B cell (primary cell): ENCODE results near the gene ZNF407. TPM values are rescaled to one million over a fixed set of nuclear protein-coding genes. Genes with fewer than 3 reads are reported as not detected.

ENCODE experiments used
- ATAC-seq: fragments of 200-7000 bp; cut with Tn5 transposase; one replicate; pipeline ENCODE4 v1.10.0; 2021; ENCODE audit warnings: low read depth, mild to moderate bottlenecking, moderate number of reproducible peaks, moderate library complexity
- CTCF ChIA-PET: fragments of 350-600 bp; sonication (Branson Sonifier 250); formaldehyde crosslinking; loops from one replicate; lab custom pipeline; 2021; ENCODE audit warnings: antibody characterized with exemption, inconsistent platforms; lab: Charles Lee
- POLR2A ChIA-PET: fragments of 350-600 bp; sonication (Branson Sonifier 250); formaldehyde crosslinking; loops from one replicate; lab custom pipeline; 2021; ENCODE audit warnings: antibody characterized with exemption; lab: Charles Lee
- DNase-seq: peaks from one replicate; pipeline ENCODE4 v3.0.0; 2013
- H2AFZ ChIP-seq: 2 replicates; pipeline ENCODE4 v1.6.1; 2012; ENCODE audit warnings: mild to moderate bottlenecking, low read depth, low read length; ENCODE audit not compliant: insufficient read depth, poor library complexity, severe bottlenecking
- H3K27ac ChIP-seq, 2 donors: 1 replicate in 1 of 2; 2 replicates in 1 of 2; pipeline ENCODE4 v1.5.1; 2012 to 2013; ENCODE audit warnings: low read length in 2 of 2, mild to moderate bottlenecking in 2 of 2, moderate library complexity in 1 of 2
- H3K27me3 ChIP-seq, 4 experiments: fragments of 200-600 bp in 1 of 4; sonication (generic) in 1 of 4; replicated peaks in 1 of 4; 1 replicate in 2 of 4; 2 replicates in 2 of 4; pipeline versions ENCODE4 v1.6.1 to v1.7.0; 2013 to 2016; ENCODE audit warnings: low read length in 3 of 4, mild to moderate bottlenecking in 2 of 4, mixed read lengths in 1 of 4, moderate library complexity in 1 of 4; ENCODE audit not compliant: insufficient read depth in 4 of 4, control insufficient read depth in 3 of 4; ENCODE audit errors: control extremely low read depth in 1 of 4
- H3K36me3 ChIP-seq, 2 experiments: replicated peaks in 1 of 2; 1 replicate in 1 of 2; 2 replicates in 1 of 2; pipeline versions ENCODE4 v1.6.1 to v1.7.1; 2013; ENCODE audit warnings: low read length in 1 of 2; ENCODE audit not compliant: insufficient read depth in 2 of 2, control insufficient read depth in 1 of 2; ENCODE audit errors: control extremely low read depth in 1 of 2, extremely low read depth in 1 of 2
- H3K4me1 ChIP-seq, 2 donors: fragments of 200-600 bp in 1 of 2; sonication (generic) in 1 of 2; 1 replicate in 1 of 2; 2 replicates in 1 of 2; pipeline versions ENCODE4 v1.5.1 to v1.6.1; 2013 to 2017; ENCODE audit warnings: low read length in 2 of 2; ENCODE audit not compliant: control insufficient read depth in 2 of 2, insufficient read depth in 2 of 2
- H3K4me2 ChIP-seq: replicated peaks from 2 replicates; pipeline ENCODE3; 2012; ENCODE audit warnings: mild to moderate bottlenecking, low read depth, low read length; ENCODE audit not compliant: poor library complexity, severe bottlenecking
- H3K4me3 ChIP-seq, 5 experiments: fragments of 200-600 bp in 1 of 5; sonication (generic) in 1 of 5; 1 replicate in 3 of 5; 2 replicates in 2 of 5; pipeline versions ENCODE4 v1.5.1 to v1.7.0; 2011 to 2016; ENCODE audit warnings: low read length in 4 of 5, mild to moderate bottlenecking in 4 of 5, low read depth in 2 of 5, control low read depth in 1 of 5, moderate library complexity in 1 of 5; ENCODE audit not compliant: insufficient read depth in 1 of 5; ENCODE audit errors: control extremely low read depth in 1 of 5, extremely low read depth in 1 of 5
- H3K79me2 ChIP-seq: fragments of 200-600 bp; sonication (generic); one replicate; pipeline ENCODE4 v1.6.0; 2016; ENCODE audit warnings: low read length; ENCODE audit not compliant: control insufficient read depth, insufficient read depth
- H3K9ac ChIP-seq: fragments of 200-600 bp; sonication (generic); 2 replicates; pipeline ENCODE4 v1.6.1; 2017; ENCODE audit warnings: mild to moderate bottlenecking, low read length, moderate library complexity
- H3K9me3 ChIP-seq, 3 donors: one replicate each; pipeline versions ENCODE4 v1.6.1 to v1.7.1; 2013; ENCODE audit warnings: low read length in 2 of 3; ENCODE audit not compliant: control insufficient read depth in 2 of 3, insufficient read depth in 1 of 3; ENCODE audit errors: control extremely low read depth in 1 of 3
- H4K20me1 ChIP-seq: 2 replicates; pipeline ENCODE4 v1.6.0; 2012; ENCODE audit warnings: mild to moderate bottlenecking, low read length; ENCODE audit not compliant: insufficient read depth, control insufficient read depth, poor library complexity, severe bottlenecking
- H3K27ac Mint-ChIP-seq: one replicate; pipeline ENCODE4 v1.8.0; 2021; ENCODE audit warnings: mixed read lengths
- H3K27me3 Mint-ChIP-seq: one replicate; pipeline ENCODE4 v1.8.0; 2021; ENCODE audit warnings: mixed read lengths
- H3K4me1 Mint-ChIP-seq: one replicate; pipeline ENCODE4 v1.8.0; 2021; ENCODE audit warnings: mixed read lengths
- H3K4me3 Mint-ChIP-seq: one replicate; pipeline ENCODE4 v1.8.0; 2021; ENCODE audit warnings: mixed read lengths
- H3K9me3 Mint-ChIP-seq: one replicate; pipeline ENCODE4 v1.8.0; 2022; ENCODE audit warnings: mixed read lengths; ENCODE audit not compliant: insufficient read depth
- CTCF ChIP-seq: fragments of 200-600 bp; IDR thresholded peaks from one replicate; pipeline ENCODE4 v1.8.0; 2022; ENCODE audit warnings: antibody characterized with exemption, mild to moderate bottlenecking
- EZH2 ChIP-seq: IDR thresholded peaks from 2 replicates; pipeline ENCODE4 v1.6.1; 2012; ENCODE audit warnings: borderline replicate concordance, low read depth, mild to moderate bottlenecking, moderate library complexity, low read length; ENCODE audit not compliant: insufficient read depth, poor library complexity, severe bottlenecking
- WGBS: methylation state at CpG from one replicate; pipeline ENCODE4 v1.1.5; 2013; ENCODE audit warnings: missing lambda C conversion rate; ENCODE audit not compliant: insufficient coverage; 5-methylcytosine and 5-hydroxymethylcytosine counted together
- intact Hi-C: fragments of 100-400 bp; cut with micrococcal nuclease; formaldehyde crosslinking; loops from one replicate; pipeline ENCODE4 v1.10.0; 2022
- polyA plus RNA-seq: library from polyadenylated mRNA; depleted of rRNA; stranded (reverse); fragments of >200 nt; gene quantifications from 2 replicates; pipeline ENCODE4 v1.2.3, GENCODE V29; 2012
- total RNA-seq, 2 donors: library from RNA; stranded (reverse); fragments of 120-200 nt in 1 of 2; gene quantifications; 1 replicate in 1 of 2; 2 replicates in 1 of 2; pipeline versions ENCODE4 v1.2.3 to v1.2.4, GENCODE V29; 2013 to 2022

ZNF407 gene
- total and polyA plus RNA-seq, 2 donors (not counting 1 experiment from before 2014, with no cell fraction given) = 4.5 to 37.1 TPM

DNA sequence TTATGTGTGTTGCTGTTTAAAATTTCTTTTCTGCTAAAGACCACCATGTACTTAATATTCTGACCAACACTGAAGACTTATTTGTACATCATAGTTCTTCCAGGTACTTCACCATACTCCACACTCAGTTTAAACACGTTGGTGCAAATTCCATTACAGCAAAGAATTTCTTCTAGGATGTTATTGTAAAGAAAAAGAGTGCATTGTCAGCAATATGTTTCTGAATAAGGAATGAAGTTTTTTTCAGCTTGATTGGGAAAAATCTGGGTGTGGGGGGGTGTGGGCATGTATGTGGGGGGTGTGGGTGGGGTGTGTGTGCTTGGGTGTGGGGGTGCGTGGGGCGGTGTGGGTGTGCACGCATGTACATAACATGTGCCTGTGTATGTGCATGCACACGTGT, 447.1 kb downstream of the ZNF407 start:
- no peak overlapping the region for H3K27ac Mint-ChIP-seq
- no peaks in the 10 kb centered on the region for H3K9me3 Mint-ChIP-seq
- no peaks in the 10 kb centered on the region for H4K20me1 ChIP-seq
- no peaks in the 10 kb centered on the region for H3K36me3 ChIP-seq
- DNase-seq = no peak
- no peaks in the 10 kb centered on the region for H3K79me2 ChIP-seq
- H3K4me1 Mint-ChIP-seq = no peaks in the 10 kb centered on the region
- H3K9me3 ChIP-seq = no peaks in the 10 kb centered on the region
- ChIA-PET CTCF (no interaction called here), POLR2A (no interaction called here)
- no peak overlapping the region for H2AFZ ChIP-seq
- H3K4me3 Mint-ChIP-seq = no peak overlapping the region
- no peak overlapping the region for H3K9ac ChIP-seq
- 100% methylated on average over 3 of the region's 5 CpGs for whole genome bisulfite sequencing
- no peaks in the 10 kb centered on the region for H3K27me3 Mint-ChIP-seq
- H3K4me1 ChIP-seq = no peaks in the 10 kb centered on the region
- H3K27me3 ChIP-seq = no peaks in the 10 kb centered on the region
- no peak overlapping the region for H3K4me3 ChIP-seq
- TF ChIP-seq CTCF = no peak
- TF ChIP-seq EZH2 = no peak
- H3K27ac ChIP-seq = no peak overlapping the region
- no peak overlapping the region for H3K4me2 ChIP-seq
- no peak for ATAC-seq
- intact Hi-C loops = no loop called here

GRCh38 chr18:75045272-75045671, 447.6 kb downstream of the ZNF407 start:
- Histone ChIP-seq H3K4me2 (no peak overlapping the region), H3K27ac (no peak overlapping the region), H3K9ac (no peak overlapping the region), H3K4me3 (no peak overlapping the region), H3K9me3 (no peaks in the 10 kb centered on the region), H3K4me1 (no peaks in the 10 kb centered on the region), H3K36me3 (no peaks in the 10 kb centered on the region), H2AFZ (no peak overlapping the region), H4K20me1 (no peaks in the 10 kb centered on the region), H3K79me2 (no peaks in the 10 kb centered on the region), H3K27me3 (no peaks in the 10 kb centered on the region)
- DNase-seq (no peak), ATAC-seq (no peak)
- H3K4me3 Mint-ChIP-seq = no peak overlapping the region
- intact Hi-C loops = no loop called here
- ChIA-PET POLR2A (no interaction called here), CTCF (no interaction called here)
- no peaks in the 10 kb centered on the region for H3K4me1 Mint-ChIP-seq
- no peak overlapping the region for H3K27ac Mint-ChIP-seq
- no peaks in the 10 kb centered on the region for H3K27me3 Mint-ChIP-seq
- no CpG with 5 or more reads among the region's 4 CpGs for WGBS
- H3K9me3 Mint-ChIP-seq = no peaks in the 10 kb centered on the region
- TF ChIP-seq CTCF (no peak), EZH2 (no peak)
